ENCODE measurements around the gene MTRR. TPM values are rescaled to one million over a fixed set of nuclear protein-coding genes. Genes with fewer than 3 reads are reported as not detected.

The MTRR gene
- polyA plus RNA-seq, 1 of the 3 experiments (the other 2 are of a cell fraction), result 18.4 TPM

GRCh38 chr5:7925961-7926695 is 57.2 kb downstream of the MTRR start:
- TF ChIP-seq USF1 (IDR thresholded peaks at IDR 0.05; ENCODE audit: borderline replicate concordance, low read depth), result no peak
- no peak for TF ChIP-seq USF2 (IDR thresholded peaks at IDR 0.05; ENCODE audit: borderline replicate concordance, low read depth, low read length)
- TF ChIP-seq CTCF (IDR thresholded peaks at IDR 0.05), result no peak
- peak; percentile 35; the same call in 1 of the 2 replicates for TF ChIP-seq FOSL2 (IDR thresholded peaks at IDR 0.05; ENCODE audit: borderline replicate concordance, low read depth)
- no peak for TF ChIP-seq ELF1 (IDR thresholded peaks at IDR 0.05)
- H2AFZ ChIP-seq (ENCODE audit: low read depth), result no peak overlapping the region
- DNase-seq, result no peak
- no peaks in the 10 kb centered on the region for H3K79me2 ChIP-seq (ENCODE audit: insufficient read depth)
- H3K9ac ChIP-seq, result no peak overlapping the region
- H3K9me3 ChIP-seq, result no peaks in the 10 kb centered on the region
- POLR2A ChIA-PET, result no interaction called here
- H3K4me3 ChIP-seq (ENCODE audit: low read depth in 2 of 2, low read length in 1 of 2), result no peak overlapping the region
- no peaks in the 10 kb centered on the region for H4K20me1 ChIP-seq (ENCODE audit: insufficient read depth)
- no peaks in the 10 kb centered on the region; a peak in 1 of 4 replicates for H3K4me1 ChIP-seq (ENCODE audit: control insufficient read depth in 1 of 2, insufficient read depth in 2 of 2, low read depth in 1 of 2, low read length in 1 of 2)
- CTCF ChIA-PET, result interaction anchor here (0.6 to 4.3 kb wide), 4 partner anchors 9 to 46 kb away, joined by 3 to 37 read pairs (median 4); no protein-coding TSS in a partner anchor
- H3F3A ChIP-seq (replicated peaks; ENCODE audit: insufficient read depth), result no peaks in the 10 kb centered on the region
- peak overlapping the region; percentile 11; the same call in 1 of the 2 replicates for H3K4me2 ChIP-seq
- H3K27me3 ChIP-seq (ENCODE audit: insufficient read depth), result peaks cover 19% of the 10 kb centered on the region; the same call in 1 of the 2 replicates
- peak overlapping the region in 1 of 2 experiments; percentile 44; a peak in 1 of 4 replicates for H3K27ac ChIP-seq (ENCODE audit: low read depth in 2 of 2, low read length in 1 of 2)
- 15% methylated on average over 7 of the region's 7 CpGs for WGBS (ENCODE audit: low lambda C conversion rate)
- H3K36me3 ChIP-seq (replicated peaks in 1 of 2; ENCODE audit: control insufficient read depth in 1 of 2, insufficient read depth in 2 of 2, low read length in 1 of 2), result no peaks in the 10 kb centered on the region
- H3K9me2 ChIP-seq, result no peaks in the 10 kb centered on the region

GRCh38 chr5:7926720-7927119 is 57.8 kb downstream of the MTRR start:
- no peaks in the 10 kb centered on the region for H3K9me2 ChIP-seq
- peaks cover 25% of the 10 kb centered on the region; the same call in 1 of the 2 replicates for H3K27me3 ChIP-seq (ENCODE audit: insufficient read depth)
- ChIA-PET POLR2A (no interaction called here), CTCF (interaction anchor here (0.6 to 4.3 kb wide), 4 partner anchors 9 to 916 kb away, joined by 3 to 37 read pairs (median 6); no protein-coding TSS in a partner anchor)
- H3K9ac ChIP-seq, result no peak overlapping the region
- peak overlapping the region; percentile 11; the same call in 1 of the 2 replicates for H3K4me2 ChIP-seq
- DNase-seq, result no peak
- 20% methylated on average over 1 of the region's 6 CpGs for WGBS (ENCODE audit: low lambda C conversion rate)
- no peaks in the 10 kb centered on the region for H3K79me2 ChIP-seq (ENCODE audit: insufficient read depth)
- H3K27ac ChIP-seq (ENCODE audit: low read depth in 2 of 2, low read length in 1 of 2), result peak overlapping the region in 1 of 2 experiments; percentile 44; a peak in 1 of 4 replicates
- no peak overlapping the region for H3K4me3 ChIP-seq (ENCODE audit: low read depth in 2 of 2, low read length in 1 of 2)
- no peaks in the 10 kb centered on the region for H3K36me3 ChIP-seq (replicated peaks in 1 of 2; ENCODE audit: control insufficient read depth in 1 of 2, insufficient read depth in 2 of 2, low read length in 1 of 2)
- no peak overlapping the region for H2AFZ ChIP-seq (ENCODE audit: low read depth)
- TF ChIP-seq ELF1 (IDR thresholded peaks at IDR 0.05), result no peak
- no peak for TF ChIP-seq RXRA (IDR thresholded peaks at IDR 0.05; ENCODE audit: borderline replicate concordance, low read depth)
- no peak for TF ChIP-seq PBX3 (IDR thresholded peaks at IDR 0.05)
- no peak for TF ChIP-seq TAF1 (IDR thresholded peaks at IDR 0.05; ENCODE audit: borderline replicate concordance, low read depth, low read length)
- no peak for TF ChIP-seq GABPA (IDR thresholded peaks at IDR 0.05; ENCODE audit: low read depth)
- no peak for TF ChIP-seq SMC3 (IDR thresholded peaks at IDR 0.05; ENCODE audit: low read depth, low read length)
- TF ChIP-seq RAD21 (IDR thresholded peaks at IDR 0.05; ENCODE audit: low read length), result no peak
- no peaks in the 10 kb centered on the region for H3F3A ChIP-seq (replicated peaks; ENCODE audit: insufficient read depth)
- H3K9me3 ChIP-seq, result no peaks in the 10 kb centered on the region
- H4K20me1 ChIP-seq (ENCODE audit: insufficient read depth), result no peaks in the 10 kb centered on the region
- no peaks in the 10 kb centered on the region; a peak in 1 of 4 replicates for H3K4me1 ChIP-seq (ENCODE audit: control insufficient read depth in 1 of 2, insufficient read depth in 2 of 2, low read depth in 1 of 2, low read length in 1 of 2)
